ENCODE data around the gene SH3GL2.

The SH3GL2 gene

GRCh38 chr9:17793713-17794622 is 215.1 kb downstream of the SH3GL2 start:
- Mint-ChIP-seq H3K27ac (no peak overlapping the region), H3K4me3 (no peak overlapping the region), H3K4me1 (ENCODE audit: low read depth in 2 of 2) (no peaks in the 10 kb centered on the region), H3K9me3 (peaks cover 0 to 8% of the 10 kb centered on the region in 2 donors), H3K27me3 (no peaks in the 10 kb centered on the region), H3K36me3 (ENCODE audit: insufficient read depth) (no peaks in the 10 kb centered on the region)
- no peak for ATAC-seq (replicated peaks)
- DNase-seq = no peak

DNA sequence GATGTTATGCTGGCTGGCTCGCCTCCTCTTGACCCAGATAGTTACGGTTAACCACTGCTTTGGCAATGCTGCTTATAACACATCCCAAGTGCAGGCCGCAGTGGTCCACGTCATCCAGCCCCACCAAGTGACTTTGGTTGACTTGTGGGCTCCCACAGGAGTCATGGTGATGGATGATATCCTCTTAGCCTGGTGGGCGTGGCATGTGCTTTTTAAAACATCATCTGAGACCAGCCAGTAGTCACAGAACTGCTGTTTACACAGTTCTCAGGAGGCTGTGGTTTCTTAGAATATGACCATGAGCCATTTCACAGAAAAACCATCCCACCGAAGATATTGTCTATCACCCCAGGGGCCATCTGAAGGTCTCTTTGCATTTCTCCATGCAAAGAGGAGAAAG is 216.9 kb downstream of the SH3GL2 start:
- ATAC-seq (replicated peaks) (no peak), DNase-seq (no peak)
- Mint-ChIP-seq H3K36me3 (ENCODE audit: insufficient read depth) (no peaks in the 10 kb centered on the region), H3K4me3 (no peak overlapping the region), H3K27ac (no peak overlapping the region), H3K27me3 (no peaks in the 10 kb centered on the region), H3K4me1 (ENCODE audit: low read depth in 2 of 2) (no peaks in the 10 kb centered on the region), H3K9me3 (peaks cover 0 to 8% of the 10 kb centered on the region in 2 donors)

- ATAC-seq (replicated peaks) = no peak
- H3K4me1 Mint-ChIP-seq (ENCODE audit: low read depth in 2 of 2) = no peaks in the 10 kb centered on the region
- peaks cover 0 to 4% of the 10 kb centered on the region in 2 donors for H3K9me3 Mint-ChIP-seq
- no peak overlapping the region for H3K27ac Mint-ChIP-seq
- H3K27me3 Mint-ChIP-seq = no peaks in the 10 kb centered on the region
- DNase-seq = no peak
- no peak overlapping the region for H3K4me3 Mint-ChIP-seq
- no peaks in the 10 kb centered on the region for H3K36me3 Mint-ChIP-seq (ENCODE audit: insufficient read depth)
Measured at GRCh38 chr9:17799369-17799768, 220.5 kb downstream of the SH3GL2 start.

DNA sequence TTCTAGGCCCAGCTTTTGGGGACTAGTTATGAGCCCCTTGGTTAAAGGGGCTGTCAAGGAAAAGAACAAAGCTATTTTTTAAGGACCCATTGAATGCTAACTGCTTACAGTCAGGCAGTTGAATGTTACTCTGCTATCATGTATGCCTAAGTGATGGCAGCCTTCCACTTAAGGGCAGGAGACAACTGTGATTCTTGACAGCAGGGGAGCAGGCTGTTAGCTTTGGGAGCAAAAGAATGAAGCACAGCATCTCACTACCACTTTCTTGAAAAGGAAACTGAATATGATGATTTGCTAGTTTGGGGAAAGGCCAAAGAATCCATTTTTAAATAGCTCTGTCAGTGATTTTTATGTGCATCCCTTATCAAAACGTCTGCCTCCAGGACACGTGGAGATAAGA is 221.6 kb downstream of the SH3GL2 start:
- DNase-seq (no peak), ATAC-seq (replicated peaks) (no peak)
- Mint-ChIP-seq H3K36me3 (ENCODE audit: insufficient read depth) (no peaks in the 10 kb centered on the region), H3K4me1 (ENCODE audit: low read depth in 2 of 2) (no peaks in the 10 kb centered on the region), H3K4me3 (no peak overlapping the region), H3K27me3 (no peaks in the 10 kb centered on the region), H3K9me3 (peaks cover 0 to 4% of the 10 kb centered on the region in 2 donors), H3K27ac (no peak overlapping the region)

GRCh38 chr9:17802249-17802857 is 223.5 kb downstream of the SH3GL2 start:
- DNase-seq (no peak), ATAC-seq (replicated peaks) (no peak)
- Mint-ChIP-seq H3K9me3 (peaks cover 0 to 2% of the 10 kb centered on the region in 2 donors), H3K4me1 (ENCODE audit: low read depth in 2 of 2) (no peaks in the 10 kb centered on the region), H3K4me3 (no peak overlapping the region), H3K27ac (no peak overlapping the region), H3K36me3 (ENCODE audit: insufficient read depth) (no peaks in the 10 kb centered on the region), H3K27me3 (no peaks in the 10 kb centered on the region)

DNA sequence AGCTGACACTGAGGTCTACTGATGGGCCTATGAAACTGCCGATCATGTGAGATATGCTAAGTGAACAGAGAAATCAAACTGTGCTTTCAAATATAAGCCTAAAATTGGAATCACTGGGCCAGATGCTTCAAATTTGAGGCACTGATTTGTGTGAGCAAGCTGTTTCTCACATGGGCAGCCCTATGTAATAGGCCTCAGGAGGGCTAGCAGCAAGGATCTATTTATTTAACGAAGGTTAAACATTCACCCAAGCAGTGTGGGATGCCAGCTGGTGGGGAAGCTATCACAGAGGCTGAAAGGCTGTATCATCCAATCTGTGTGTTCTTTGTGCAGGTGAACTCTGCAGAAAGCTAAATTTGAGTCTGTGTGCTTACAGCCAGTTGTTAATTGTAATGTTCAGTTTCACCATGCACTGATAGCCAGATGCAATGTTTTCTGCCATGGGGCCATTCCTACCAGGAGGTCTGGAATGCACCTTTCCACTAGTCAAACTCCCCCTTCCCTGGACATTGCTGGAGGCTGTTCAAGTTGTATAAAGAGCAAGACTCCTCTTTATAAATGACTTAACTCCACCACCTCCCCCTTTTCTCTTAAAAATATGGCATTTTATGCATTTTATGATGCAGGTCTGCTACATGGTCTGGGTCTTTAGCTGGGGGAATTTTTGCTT is 228.9 kb downstream of the SH3GL2 start:
- no peaks in the 10 kb centered on the region for H3K36me3 Mint-ChIP-seq (ENCODE audit: insufficient read depth)
- ATAC-seq (replicated peaks) = no peak

DNA sequence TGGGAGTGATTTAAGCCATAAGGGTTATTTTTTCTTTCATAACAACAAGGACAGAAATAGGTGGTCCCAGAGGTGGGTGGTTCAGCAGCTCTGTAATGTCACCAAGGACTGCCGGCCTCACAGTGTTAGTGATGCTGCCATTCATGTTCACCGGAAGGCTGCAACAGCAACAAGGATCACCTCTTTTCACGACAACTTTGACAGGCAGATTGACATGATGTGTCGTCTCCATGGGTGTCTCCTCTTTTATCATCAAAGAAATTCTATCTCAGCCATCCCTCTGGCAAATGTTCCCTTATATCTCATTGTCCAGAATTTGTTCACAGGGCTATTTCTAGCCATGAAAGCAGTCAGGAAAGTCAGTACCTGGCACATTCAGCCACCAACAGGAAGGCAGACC is 231.5 kb downstream of the SH3GL2 start:
- H3K27ac Mint-ChIP-seq = no peak overlapping the region
- DNase-seq = no peak
- H3K4me1 Mint-ChIP-seq (ENCODE audit: low read depth in 2 of 2) = no peaks in the 10 kb centered on the region
- ATAC-seq (replicated peaks) = no peak
- H3K4me3 Mint-ChIP-seq = no peak overlapping the region
- no peaks in the 10 kb centered on the region for H3K36me3 Mint-ChIP-seq (ENCODE audit: insufficient read depth)
- peaks cover 0 to 3% of the 10 kb centered on the region in 2 donors for H3K9me3 Mint-ChIP-seq
- H3K27me3 Mint-ChIP-seq = no peaks in the 10 kb centered on the region

More for the DNA sequence above, 228.9 kb downstream of the SH3GL2 start:
- Mint-ChIP-seq H3K9me3 (no peaks in the 10 kb centered on the region), H3K27ac (no peak overlapping the region), H3K27me3 (no peaks in the 10 kb centered on the region), H3K4me3 (no peak overlapping the region), H3K4me1 (ENCODE audit: low read depth in 2 of 2) (no peaks in the 10 kb centered on the region)
- no peak for DNase-seq

- Mint-ChIP-seq H3K4me3 (no peak overlapping the region), H3K27ac (no peak overlapping the region), H3K4me1 (ENCODE audit: low read depth in 2 of 2) (no peaks in the 10 kb centered on the region), H3K9me3 (peaks cover 0 to 4% of the 10 kb centered on the region in 2 donors), H3K27me3 (no peaks in the 10 kb centered on the region), H3K36me3 (ENCODE audit: insufficient read depth) (no peaks in the 10 kb centered on the region)
- ATAC-seq (replicated peaks) (no peak), DNase-seq (no peak)
Measured at GRCh38 chr9:17810728-17811571, 232.1 kb downstream of the SH3GL2 start.

- no peaks in the 10 kb centered on the region for H3K27me3 Mint-ChIP-seq
- no peak overlapping the region for H3K4me3 Mint-ChIP-seq
- ATAC-seq (replicated peaks) (no peak), DNase-seq (no peak)
- peaks cover 0 to 4% of the 10 kb centered on the region in 2 donors for H3K9me3 Mint-ChIP-seq
- H3K27ac Mint-ChIP-seq = no peak overlapping the region
- H3K4me1 Mint-ChIP-seq (ENCODE audit: low read depth in 2 of 2) = no peaks in the 10 kb centered on the region
- H3K36me3 Mint-ChIP-seq (ENCODE audit: insufficient read depth) = no peaks in the 10 kb centered on the region
Measured at GRCh38 chr9:17813798-17814197, 234.9 kb downstream of the SH3GL2 start.

DNA sequence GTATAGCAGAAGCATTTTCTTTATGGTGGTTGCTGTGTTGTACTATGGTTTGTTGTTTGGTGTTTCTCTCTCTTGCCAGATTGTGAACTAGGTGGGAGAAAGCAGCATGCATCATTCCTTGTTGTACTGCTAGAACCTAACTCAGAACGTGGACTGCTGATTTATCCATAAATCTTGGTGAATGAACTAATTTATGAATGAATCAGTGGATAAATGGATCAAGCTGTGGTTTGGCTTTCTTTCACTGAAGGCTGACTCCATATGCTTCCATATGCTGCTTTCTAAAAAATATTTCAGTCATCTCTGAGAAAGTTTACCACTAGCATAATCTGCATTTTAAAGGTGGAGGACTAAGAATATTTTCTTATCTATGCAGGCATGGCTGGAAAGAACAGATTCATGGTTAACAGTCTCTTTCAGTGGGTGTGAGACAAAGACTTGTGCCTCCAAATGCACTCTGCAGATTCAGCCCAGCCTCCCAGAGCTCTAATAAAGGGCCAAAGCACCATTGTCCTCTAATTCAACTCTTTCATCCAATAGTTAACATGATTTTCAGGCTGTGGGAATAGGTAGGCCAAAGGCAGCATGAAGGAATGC is 237.7 kb downstream of the SH3GL2 start:
- H3K4me1 Mint-ChIP-seq (ENCODE audit: low read depth in 2 of 2) = no peaks in the 10 kb centered on the region
- DNase-seq (no peak), ATAC-seq (replicated peaks) (no peak)
- H3K36me3 Mint-ChIP-seq (ENCODE audit: insufficient read depth) = no peaks in the 10 kb centered on the region
- no peak overlapping the region for H3K4me3 Mint-ChIP-seq
- H3K27me3 Mint-ChIP-seq = no peaks in the 10 kb centered on the region
- no peak overlapping the region for H3K27ac Mint-ChIP-seq
- peaks cover 4 to 7% of the 10 kb centered on the region in 2 donors for H3K9me3 Mint-ChIP-seq

GRCh38 chr9:17824191-17824590 is 245.3 kb downstream of the SH3GL2 start:
- DNase-seq = no peak
- no peak for ATAC-seq (replicated peaks)
- Mint-ChIP-seq H3K36me3 (ENCODE audit: insufficient read depth) (peaks cover 5% of the 10 kb centered on the region), H3K4me3 (no peak overlapping the region), H3K27me3 (no peaks in the 10 kb centered on the region), H3K4me1 (ENCODE audit: low read depth in 2 of 2) (no peaks in the 10 kb centered on the region), H3K27ac (no peak overlapping the region), H3K9me3 (peaks cover 7 to 11% of the 10 kb centered on the region in 2 donors)

- H3K9me3 Mint-ChIP-seq = peaks cover 7 to 11% of the 10 kb centered on the region in 2 donors
- ATAC-seq (replicated peaks) = no peak
- H3K27me3 Mint-ChIP-seq = no peaks in the 10 kb centered on the region
Measured at GRCh38 chr9:17824616-17825264, 245.9 kb downstream of the SH3GL2 start.

More at GRCh38 chr9:17824616-17825264, 245.9 kb downstream of the SH3GL2 start:
- no peak for DNase-seq
- H3K4me3 Mint-ChIP-seq = no peak overlapping the region
- no peak overlapping the region for H3K27ac Mint-ChIP-seq
- peaks cover 5% of the 10 kb centered on the region for H3K36me3 Mint-ChIP-seq (ENCODE audit: insufficient read depth)
- H3K4me1 Mint-ChIP-seq (ENCODE audit: low read depth in 2 of 2) = no peaks in the 10 kb centered on the region
